HFF-Myc (cell line): Measurements from ENCODE around the gene LRGUK.

Experiments
- DNase-seq: peaks from one replicate; pipeline ENCODE4 v3.0.0-alpha.2; 2011; ENCODE audit warnings: low read depth; ENCODE audit errors: extremely low read depth
- H3K4me3 ChIP-seq: replicated peaks from 2 replicates; pipeline ENCODE4 v1.5.1; 2011; ENCODE audit warnings: low read depth, mild to moderate bottlenecking, control low read depth, low read length
- CTCF ChIP-seq: IDR thresholded peaks from 2 replicates; pipeline ENCODE4 v1.5.1; 2012; ENCODE audit warnings: mild to moderate bottlenecking, low read depth, low read length, control low read depth; ENCODE audit errors: missing control alignments

LRGUK gene

GRCh38 chr7:134203186-134203889 is 76.2 kb downstream of the LRGUK start:
- TF ChIP-seq CTCF, result no peak
- no peak overlapping the region for H3K4me3 ChIP-seq
- DNase-seq, result no peak

GRCh38 chr7:134209322-134210015 is 82.3 kb downstream of the LRGUK start:
- H3K4me3 ChIP-seq, result no peak overlapping the region
- no peak for DNase-seq
- TF ChIP-seq CTCF, result no peak

- H3K4me3 ChIP-seq, result no peak overlapping the region
- DNase-seq, result no peak
- no peak for TF ChIP-seq CTCF
Observed at GRCh38 chr7:134210227-134210626, 83.1 kb downstream of the LRGUK start.

- H3K4me3 ChIP-seq, result no peak overlapping the region
- no peak for DNase-seq
- no peak for TF ChIP-seq CTCF
Observed at GRCh38 chr7:134210976-134211663, 84.0 kb downstream of the LRGUK start.

- no peak overlapping the region for H3K4me3 ChIP-seq
- no peak for DNase-seq
- TF ChIP-seq CTCF, result no peak
Observed at GRCh38 chr7:134211817-134212216, 84.7 kb downstream of the LRGUK start.

- no peak for TF ChIP-seq CTCF
- H3K4me3 ChIP-seq, result no peak overlapping the region
- DNase-seq, result no peak
Observed at GRCh38 chr7:134212576-134213546, 85.7 kb downstream of the LRGUK start.
